HuH-7.5 (cell line): Measurements from ENCODE around the gene RDH11.
"Not testable (repeated sequence)": the region's sequence is repeated elsewhere in the genome, so short reads cannot be mapped to it uniquely, and the experiment has no call there.

ENCODE experiments used
- DNase-seq: peaks from one replicate; pipeline ENCODE4 v3.0.0; 2011; ENCODE audit warnings: low spot score

Gene RDH11

DNA sequence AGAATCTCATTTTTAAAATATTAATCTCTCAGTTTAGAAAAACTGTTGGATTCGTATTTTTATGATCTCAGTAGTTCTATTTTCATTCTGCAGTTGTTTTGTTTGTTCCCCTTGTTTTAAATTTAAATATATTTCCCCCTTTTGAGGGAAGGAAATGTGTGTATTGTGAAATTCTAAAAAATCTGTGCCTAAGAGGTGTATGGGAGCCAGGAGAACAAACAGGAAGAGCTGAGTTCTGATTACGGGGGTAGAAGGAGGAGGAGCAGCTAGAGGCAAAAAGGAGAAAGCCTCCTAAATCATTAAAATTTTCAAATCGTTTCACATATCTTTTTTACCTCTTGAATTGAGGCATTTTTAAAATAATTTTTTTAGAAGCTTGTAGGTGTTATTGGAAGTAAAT lies 8.4 kb upstream of the RDH11 start:
- no peak for DNase-seq

GRCh38 chr14:67701492-67701891 lies 5.9 kb upstream of the RDH11 start, which contains the start of gene RDH12:
Gene RDH12, plus strand, starts transcription at chr14:67701886. Its CDS starts 20,757 bp downstream, at chr14:67722643.
- not testable (repeated sequence) for DNase-seq

- DNase-seq = no peak
Measured at GRCh38 chr14:67698179-67698578, 2.6 kb upstream of the RDH11 start.

GRCh38 chr14:67697006-67697405 lies 1.4 kb upstream of the RDH11 start:
- no peak for DNase-seq

GRCh38 chr14:67694791-67695393 lies 672 bp downstream of the RDH11 start:
- peak; percentile 74 for DNase-seq

GRCh38 chr14:67690011-67690410 lies 5.6 kb downstream of the RDH11 start:
- DNase-seq = no peak

DNA sequence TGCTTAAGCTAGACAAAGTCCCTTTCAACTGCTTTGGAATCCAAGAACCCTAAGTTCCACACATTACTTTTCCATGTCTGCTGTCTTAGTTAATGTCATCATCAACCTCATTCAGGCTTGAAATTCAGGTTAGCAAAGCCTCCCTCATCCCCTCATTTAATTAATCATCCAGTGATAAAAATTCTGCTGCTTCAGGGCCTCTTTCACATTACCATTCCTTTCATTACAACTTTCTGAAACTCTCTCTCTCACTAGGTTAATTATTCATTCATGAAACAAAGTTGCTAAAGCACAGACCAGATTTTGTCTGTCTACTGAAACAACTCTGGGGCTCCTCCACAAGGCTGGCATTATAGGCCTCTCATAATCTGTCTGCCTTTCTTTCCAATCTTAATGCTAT lies 11.7 kb downstream of the RDH11 start:
- DNase-seq = no peak

DNA sequence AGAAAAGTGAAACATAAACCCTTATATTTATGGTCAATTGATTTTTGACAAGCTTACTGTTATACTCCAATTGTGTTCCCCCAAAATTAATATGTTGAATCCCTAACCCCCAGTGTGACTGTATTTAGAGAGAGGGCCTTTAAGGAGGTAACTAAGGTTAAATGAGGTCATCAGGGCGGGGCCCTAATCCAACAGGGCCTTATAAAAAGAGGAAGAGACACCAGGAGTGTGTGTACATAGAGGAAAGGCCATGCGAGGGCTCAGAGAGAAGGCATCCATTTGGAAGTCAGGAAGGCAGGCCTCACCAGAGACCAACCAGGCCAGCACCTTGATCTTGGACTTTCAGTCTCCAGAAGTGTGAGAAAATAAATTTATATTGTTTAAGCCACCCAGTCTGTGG lies 14.6 kb downstream of the RDH11 start:
- DNase-seq = no peak

DNA sequence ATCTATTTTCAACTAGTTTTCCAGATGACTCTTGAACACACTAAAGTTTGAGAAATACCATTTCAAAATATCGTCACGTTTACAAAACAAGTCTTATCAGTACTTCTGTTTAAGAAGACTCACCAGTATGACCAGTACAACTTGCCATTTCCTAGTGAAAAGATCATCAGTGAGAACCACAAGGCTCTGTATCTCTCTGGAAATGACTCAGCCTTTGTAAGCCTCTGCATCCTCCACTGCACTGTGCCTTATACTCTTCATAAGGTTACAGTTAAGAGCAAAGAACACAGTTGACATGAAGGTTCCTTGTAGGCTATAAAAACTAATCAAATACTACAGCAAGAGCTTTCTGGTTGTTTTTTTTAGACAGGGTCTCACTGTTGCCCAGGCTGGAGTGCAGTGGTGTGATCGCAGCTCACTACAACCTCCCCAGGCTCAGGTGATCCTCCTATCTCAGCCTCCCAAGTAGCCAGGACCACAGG lies 15.4 kb downstream of the RDH11 start:
- DNase-seq = no peak

DNA sequence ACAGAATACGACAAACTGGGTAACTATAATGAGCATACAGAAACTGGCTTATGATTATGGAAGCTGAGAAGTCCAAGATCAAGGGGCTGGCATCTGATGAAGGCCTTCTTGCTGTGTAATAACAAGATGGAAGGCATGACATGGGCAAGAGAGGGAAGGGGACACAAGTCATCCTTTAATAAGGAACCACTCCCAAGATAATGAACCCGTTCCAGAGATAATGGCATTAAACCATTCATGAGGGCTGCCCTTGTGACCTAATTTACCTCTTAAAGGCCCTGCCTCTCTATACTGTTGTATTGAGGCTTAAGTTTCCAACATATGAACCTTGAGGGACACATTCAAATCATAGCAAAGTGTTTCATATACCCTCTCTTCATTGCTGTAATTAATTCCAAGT lies 16.6 kb downstream of the RDH11 start:
- DNase-seq = no peak

DNA sequence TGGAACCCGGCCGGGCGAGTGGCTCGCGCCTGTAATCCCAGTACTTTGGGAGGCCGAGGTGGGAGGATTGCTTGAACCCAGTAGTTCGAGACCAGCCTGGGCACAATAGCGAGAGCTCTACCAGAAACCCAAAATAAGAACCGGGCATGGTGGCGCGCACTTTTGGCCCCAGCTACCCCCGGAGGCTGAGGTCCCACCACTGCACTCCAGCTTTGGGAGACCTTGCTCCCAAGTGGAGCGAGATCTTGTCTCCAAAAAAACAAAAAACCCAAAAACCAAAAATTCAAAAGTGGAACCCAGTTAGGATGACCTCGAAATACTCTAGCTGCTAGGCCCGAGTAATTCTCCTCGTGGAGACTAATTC lies 20.4 kb downstream of the RDH11 start:
- DNase-seq = no peak

- peak; percentile 62 for DNase-seq
Measured at GRCh38 chr14:67674480-67675218, 20.9 kb downstream of the RDH11 start, which contains the start of gene VTI1B. Gene VTI1B, minus strand, starts transcription at chr14:67674632. Its CDS starts 143 bp downstream, at chr14:67674489.

GRCh38 chr14:67674139-67674479 lies 21.5 kb downstream of the RDH11 start:
- DNase-seq = peak; percentile 66

DNA sequence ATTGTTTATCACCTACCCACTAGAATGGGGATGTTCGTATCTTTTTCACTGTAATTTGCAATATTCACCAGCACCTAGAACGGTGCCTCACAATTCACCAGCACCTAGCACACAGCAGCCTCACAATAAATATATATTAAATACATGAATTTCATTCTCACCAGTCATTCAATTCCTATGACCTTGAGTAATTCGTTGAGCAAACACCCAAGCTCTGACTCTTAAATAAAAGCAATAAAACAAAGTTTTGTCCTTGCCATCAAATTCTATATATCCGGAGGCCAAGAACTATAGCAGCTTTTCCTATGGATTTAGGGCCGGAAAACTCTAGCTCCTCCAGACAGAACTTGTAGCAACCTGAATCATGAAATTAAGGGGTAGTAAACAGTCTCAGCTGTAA lies 22.1 kb downstream of the RDH11 start:
- DNase-seq = no peak

- DNase-seq = no peak
Measured at GRCh38 chr14:67668559-67668958, 27.0 kb downstream of the RDH11 start.

GRCh38 chr14:67666750-67667449 lies 28.7 kb downstream of the RDH11 start:
- DNase-seq = peak; percentile 38

DNA sequence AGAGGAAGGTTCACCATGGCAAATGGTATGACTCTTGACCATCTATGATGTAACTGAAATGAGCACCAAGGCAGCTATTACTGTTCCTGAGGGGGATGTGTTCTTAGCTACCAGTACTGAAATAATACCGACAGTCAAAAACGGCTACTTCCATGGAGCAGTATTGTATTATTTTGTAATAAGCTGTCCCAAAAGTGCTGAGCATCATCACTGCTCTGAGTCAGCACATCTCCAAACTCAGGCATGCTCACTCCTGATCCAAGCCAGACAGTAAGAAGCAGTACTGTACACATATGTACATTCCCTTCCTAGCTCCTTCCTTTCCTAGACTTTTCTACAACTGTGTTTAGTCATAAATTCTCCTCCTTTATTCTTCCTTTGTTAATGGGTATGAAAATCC lies 29.7 kb downstream of the RDH11 start:
- no peak for DNase-seq

DNA sequence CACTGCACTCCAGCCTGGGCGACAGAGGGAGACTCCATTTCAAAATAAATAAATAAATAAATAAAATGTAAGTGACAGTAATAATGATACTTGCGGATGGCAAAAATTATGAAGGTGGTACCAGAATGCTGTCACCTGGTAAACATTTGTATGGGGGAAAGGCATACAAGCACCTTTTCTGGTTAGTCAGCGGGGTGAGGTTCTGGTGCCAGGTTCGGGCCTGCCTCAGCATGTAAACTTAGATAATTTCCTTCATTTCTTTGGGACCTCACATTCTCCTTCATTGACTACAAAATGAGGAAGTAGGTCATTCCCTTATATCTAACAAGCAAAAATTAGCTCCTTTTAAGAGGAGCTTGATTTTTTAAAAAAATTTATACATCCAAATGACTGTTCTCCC lies 31.9 kb downstream of the RDH11 start:
- DNase-seq = no peak

DNA sequence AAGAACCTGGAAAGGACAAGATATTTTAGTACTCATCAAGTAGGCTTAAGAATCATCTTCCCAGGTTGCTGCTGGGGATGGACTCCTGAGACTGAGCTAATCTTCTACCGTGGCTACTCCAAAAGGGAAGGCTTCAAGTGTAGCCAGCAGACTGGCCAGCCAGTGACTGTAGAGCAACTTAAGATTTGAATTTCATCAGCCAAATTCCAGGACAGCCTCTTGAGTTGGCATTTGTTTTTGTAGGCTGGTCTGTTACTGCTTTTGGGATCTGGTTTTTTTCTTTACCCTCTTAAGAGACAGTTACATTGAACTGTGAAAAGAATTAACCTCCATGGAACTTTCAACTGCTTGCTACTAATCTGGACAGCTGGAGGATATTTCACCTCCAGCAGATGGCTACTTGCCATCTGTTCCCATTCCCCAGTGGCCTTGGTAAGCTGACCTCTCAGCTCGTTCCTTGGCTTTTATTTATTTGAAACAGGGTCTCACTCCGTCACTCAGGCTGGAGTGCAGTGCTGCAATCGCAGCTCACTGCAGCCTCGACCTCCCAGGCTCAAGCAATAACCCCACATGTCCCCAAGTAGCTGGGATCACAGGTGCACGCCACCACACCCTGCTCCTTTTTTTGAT lies 41.8 kb downstream of the RDH11 start:
- no peak for DNase-seq

DNA sequence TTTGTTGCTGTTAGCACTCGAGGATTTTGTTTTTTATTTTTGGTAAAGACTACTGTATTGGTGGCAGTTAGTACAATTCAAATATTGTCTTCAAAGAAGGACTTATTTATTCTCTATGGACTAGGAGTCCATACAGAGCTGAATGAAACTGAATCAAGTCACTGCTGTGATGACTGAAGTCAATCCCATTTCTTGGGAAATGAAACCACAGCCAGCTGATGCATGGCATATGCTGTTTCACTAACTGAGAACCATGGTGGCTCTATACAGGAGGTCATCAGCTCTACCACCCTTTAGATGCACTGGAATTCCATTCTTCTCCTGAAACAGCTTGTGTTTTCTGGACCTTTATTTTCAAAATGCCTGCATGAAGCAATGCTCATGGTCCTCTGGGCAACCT lies 43.4 kb downstream of the RDH11 start:
- no peak for DNase-seq

GRCh38 chr14:67650694-67651093 lies 44.9 kb downstream of the RDH11 start:
- no peak for DNase-seq

GRCh38 chr14:67650151-67650550 lies 45.4 kb downstream of the RDH11 start:
- DNase-seq = no peak

DNA sequence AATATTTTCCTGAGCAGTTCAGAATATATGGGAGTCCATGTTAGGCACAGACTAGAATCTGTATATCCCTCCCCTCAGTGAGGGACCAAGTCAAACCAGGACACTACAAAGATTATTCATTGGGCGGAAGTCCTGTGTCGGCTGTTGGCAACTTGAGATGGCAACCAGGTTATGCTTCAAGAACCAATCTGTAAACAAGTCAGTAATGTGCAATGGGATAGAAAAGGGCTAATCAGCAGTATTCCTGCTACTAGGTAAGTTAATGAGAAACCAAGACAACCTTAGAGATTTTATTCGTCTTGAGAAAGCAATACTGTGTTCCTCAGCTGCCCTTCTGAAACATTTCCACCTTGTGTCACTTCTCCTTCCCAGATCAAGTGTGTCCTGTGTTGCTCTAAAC lies 49.4 kb downstream of the RDH11 start:
- DNase-seq = no peak
